Tibial artery (tissue), 4 donors: ENCODE data around the gene YIPF1.
"Not testable (repeated sequence)": the region's sequence is repeated elsewhere in the genome, so short reads cannot be mapped to it uniquely, and the experiment has no call there.

Experiments used
- DNase-seq, 2 donors: peaks; one replicate each; pipeline ENCODE4 v3.0.0-alpha.2; 2019
- H3K27ac ChIP-seq, 2 donors: fragments of 200-600 bp; sonication (generic) in 1 of 2; 1 replicate in 1 of 2; 2 replicates in 1 of 2; pipeline ENCODE4 v1.5.1; 2018 to 2019; ENCODE audit warnings: mild to moderate bottlenecking in 1 of 2
- H3K27me3 ChIP-seq, 2 donors: fragments of 200-600 bp; sonication (generic) in 1 of 2; one replicate each; pipeline versions ENCODE4 v1.5.1 to v1.6.0; 2016 to 2019
- H3K36me3 ChIP-seq, 3 donors: fragments of 200-600 bp; sonication (generic) in 2 of 3; one replicate each; pipeline ENCODE4 v1.5.1; 2016 to 2019; ENCODE audit warnings: mild to moderate bottlenecking in 2 of 3
- H3K4me1 ChIP-seq, 4 donors: fragments of 200-600 bp; sonication (generic) in 2 of 4; 1 replicate in 3 of 4; 2 replicates in 1 of 4; pipeline ENCODE4 v1.5.1; 2016 to 2019
- H3K4me3 ChIP-seq, 2 donors: fragments of 200-600 bp; sonication (generic) in 1 of 2; 1 replicate in 1 of 2; 2 replicates in 1 of 2; pipeline ENCODE4 v1.5.1; 2018 to 2019; ENCODE audit warnings: mild to moderate bottlenecking in 2 of 2
- H3K9me3 ChIP-seq, 3 donors: fragments of 200-600 bp; sonication (generic) in 1 of 3; one replicate each; pipeline ENCODE4 v1.5.1; 2016 to 2019
- intact Hi-C: fragments of 100-400 bp; cut with DNase I; formaldehyde crosslinking; loops from one replicate; pipeline ENCODE4 v1.15.0; 2023; ENCODE audit warnings: low total_unique reads
- TF ChIP-seq, protein P1 (sequence below), 2 experiments: fragments of 200-600 bp in 1 of 2; fragments of 450-650 bp in 1 of 2; IDR thresholded peaks; one replicate each; pipeline ENCODE4 v1.5.1; 2017 to 2019; ENCODE audit warnings: antibody characterized with exemption in 2 of 2, mild to moderate bottlenecking in 1 of 2, moderate library complexity in 1 of 2

YIPF1 gene

DNA sequence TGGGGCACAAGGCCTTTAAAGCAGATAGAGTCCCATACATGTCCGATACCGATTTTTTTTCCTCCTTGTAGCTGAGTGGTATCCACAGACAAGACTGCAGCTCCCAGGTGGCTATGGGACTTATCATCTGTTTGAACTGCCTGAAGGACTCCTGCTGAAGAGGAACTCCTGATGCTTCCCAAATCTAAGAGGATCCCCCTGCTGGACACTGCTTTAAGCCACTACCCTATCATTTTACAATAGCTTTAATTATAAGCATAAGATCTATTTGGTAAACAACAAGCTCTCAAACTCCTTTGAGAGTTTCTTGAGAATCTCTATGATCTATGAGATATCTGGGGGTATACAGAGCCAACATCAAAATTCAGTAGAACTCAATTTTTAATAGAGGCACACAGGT lies 63.2 kb downstream of the YIPF1 start:
- H3K9me3 ChIP-seq: no peaks in the 10 kb centered on the region
- peaks cover 11 to 66% (median 30%) of the 10 kb centered on the region in 3 donors for H3K36me3 ChIP-seq
- H3K27ac ChIP-seq: no peak overlapping the region
- intact Hi-C loops: no loop called here
- TF ChIP-seq, protein P1, sequence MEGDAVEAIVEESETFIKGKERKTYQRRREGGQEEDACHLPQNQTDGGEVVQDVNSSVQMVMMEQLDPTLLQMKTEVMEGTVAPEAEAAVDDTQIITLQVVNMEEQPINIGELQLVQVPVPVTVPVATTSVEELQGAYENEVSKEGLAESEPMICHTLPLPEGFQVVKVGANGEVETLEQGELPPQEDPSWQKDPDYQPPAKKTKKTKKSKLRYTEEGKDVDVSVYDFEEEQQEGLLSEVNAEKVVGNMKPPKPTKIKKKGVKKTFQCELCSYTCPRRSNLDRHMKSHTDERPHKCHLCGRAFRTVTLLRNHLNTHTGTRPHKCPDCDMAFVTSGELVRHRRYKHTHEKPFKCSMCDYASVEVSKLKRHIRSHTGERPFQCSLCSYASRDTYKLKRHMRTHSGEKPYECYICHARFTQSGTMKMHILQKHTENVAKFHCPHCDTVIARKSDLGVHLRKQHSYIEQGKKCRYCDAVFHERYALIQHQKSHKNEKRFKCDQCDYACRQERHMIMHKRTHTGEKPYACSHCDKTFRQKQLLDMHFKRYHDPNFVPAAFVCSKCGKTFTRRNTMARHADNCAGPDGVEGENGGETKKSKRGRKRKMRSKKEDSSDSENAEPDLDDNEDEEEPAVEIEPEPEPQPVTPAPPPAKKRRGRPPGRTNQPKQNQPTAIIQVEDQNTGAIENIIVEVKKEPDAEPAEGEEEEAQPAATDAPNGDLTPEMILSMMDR (IDR thresholded peaks at IDR 0.05): no peak
- no peak overlapping the region for H3K4me3 ChIP-seq
- DNase-seq: no peak
- no peaks in the 10 kb centered on the region for H3K27me3 ChIP-seq
- no peaks in the 10 kb centered on the region for H3K4me1 ChIP-seq

- no peak overlapping the region for H3K4me3 ChIP-seq
- DNase-seq: no peak
- no peaks in the 10 kb centered on the region for H3K4me1 ChIP-seq
- intact Hi-C loops: no loop called here
- no peak overlapping the region for H3K27ac ChIP-seq
- no peaks in the 10 kb centered on the region for H3K9me3 ChIP-seq
- TF ChIP-seq, protein P1 (IDR thresholded peaks at IDR 0.05): no peak
- no peaks in the 10 kb centered on the region for H3K27me3 ChIP-seq
- peaks cover 11 to 59% (median 30%) of the 10 kb centered on the region in 3 donors for H3K36me3 ChIP-seq
Observed at GRCh38 chr1:53825306-53825705, 64.3 kb downstream of the YIPF1 start.

DNA sequence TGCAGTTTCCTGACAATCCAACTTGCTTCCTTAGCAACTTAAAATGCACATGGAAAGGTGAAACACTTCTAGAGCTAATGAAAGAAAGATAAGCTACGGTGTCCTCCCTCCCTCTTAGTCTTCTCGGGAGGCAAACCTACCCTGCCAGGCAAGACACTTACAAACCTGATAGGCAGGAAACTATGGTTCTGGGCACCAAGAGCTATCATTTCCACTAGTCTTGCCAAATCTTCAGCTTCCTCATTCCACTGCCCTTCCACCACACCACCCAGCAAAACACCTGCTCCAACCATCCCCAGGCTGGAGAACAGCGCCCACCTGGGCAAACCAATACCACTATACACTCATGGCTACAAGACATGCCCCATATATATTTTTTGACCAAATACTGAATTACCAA lies 66.7 kb downstream of the YIPF1 start:
- intact Hi-C loops: no loop called here
- no peaks in the 10 kb centered on the region for H3K9me3 ChIP-seq
- H3K36me3 ChIP-seq: peaks cover 21 to 55% (median 32%) of the 10 kb centered on the region in 3 donors
- H3K27ac ChIP-seq: no peak overlapping the region
- TF ChIP-seq, protein P1 (IDR thresholded peaks at IDR 0.05): no peak
- no peak for DNase-seq
- no peak overlapping the region for H3K4me3 ChIP-seq
- no peaks in the 10 kb centered on the region for H3K4me1 ChIP-seq
- H3K27me3 ChIP-seq: no peaks in the 10 kb centered on the region

GRCh38 chr1:53821380-53821779 lies 68.2 kb downstream of the YIPF1 start:
- no peak for DNase-seq
- Histone ChIP-seq H3K27me3 (no peaks in the 10 kb centered on the region), H3K27ac (no peak overlapping the region), H3K4me3 (no peak overlapping the region), H3K9me3 (no peaks in the 10 kb centered on the region), H3K4me1 (no peaks in the 10 kb centered on the region), H3K36me3 (peaks cover 34 to 52% (median 34%) of the 10 kb centered on the region in 3 donors)
- TF ChIP-seq, protein P1 (IDR thresholded peaks at IDR 0.05): no peak
- intact Hi-C loops: no loop called here

DNA sequence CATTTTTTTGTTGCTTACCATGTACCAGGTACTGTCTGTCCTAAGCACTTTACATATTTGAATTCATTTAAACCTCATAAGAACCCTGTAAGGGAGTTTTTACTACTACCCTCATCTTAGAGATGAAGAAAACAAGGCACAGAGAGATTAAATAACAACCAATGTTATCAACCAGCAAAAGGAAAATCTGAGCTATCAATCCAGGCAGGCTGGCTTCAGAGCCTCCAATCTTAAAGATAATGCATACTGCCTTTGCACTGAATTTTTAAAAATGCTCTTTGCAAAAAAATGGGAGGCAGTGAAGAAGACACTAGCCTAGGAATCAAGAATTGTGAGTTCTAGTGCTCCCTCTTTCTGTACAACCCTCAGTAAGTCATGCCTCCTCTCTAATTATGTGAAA lies 70.2 kb downstream of the YIPF1 start:
- no peaks in the 10 kb centered on the region for H3K27me3 ChIP-seq
- H3K27ac ChIP-seq: no peak overlapping the region
- H3K9me3 ChIP-seq: no peaks in the 10 kb centered on the region
- H3K36me3 ChIP-seq: peaks cover 18 to 40% (median 31%) of the 10 kb centered on the region in 3 donors
- no peak overlapping the region for H3K4me3 ChIP-seq
- intact Hi-C loops: no loop called here
- TF ChIP-seq, protein P1 (IDR thresholded peaks at IDR 0.05): no peak
- no peaks in the 10 kb centered on the region for H3K4me1 ChIP-seq
- DNase-seq: no peak

DNA sequence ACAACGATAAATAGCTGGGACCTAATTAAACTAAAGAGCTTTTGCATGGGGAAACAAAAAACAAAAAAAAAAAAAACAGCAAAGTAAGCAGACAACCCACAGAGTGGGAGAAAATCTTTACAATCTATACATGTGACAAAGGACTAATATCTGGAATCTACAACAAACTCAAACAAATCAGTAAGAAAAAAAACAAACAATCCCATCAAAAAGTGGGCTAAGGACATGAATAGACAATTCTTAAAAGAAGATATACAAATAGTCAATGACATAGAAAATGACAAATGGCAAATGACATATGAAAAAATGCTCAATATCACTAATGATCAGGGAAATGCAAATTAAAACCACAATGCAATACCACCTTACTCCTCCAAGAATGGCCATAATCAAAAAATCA lies 73.0 kb downstream of the YIPF1 start:
- intact Hi-C loops: not testable (repeated sequence)

DNA sequence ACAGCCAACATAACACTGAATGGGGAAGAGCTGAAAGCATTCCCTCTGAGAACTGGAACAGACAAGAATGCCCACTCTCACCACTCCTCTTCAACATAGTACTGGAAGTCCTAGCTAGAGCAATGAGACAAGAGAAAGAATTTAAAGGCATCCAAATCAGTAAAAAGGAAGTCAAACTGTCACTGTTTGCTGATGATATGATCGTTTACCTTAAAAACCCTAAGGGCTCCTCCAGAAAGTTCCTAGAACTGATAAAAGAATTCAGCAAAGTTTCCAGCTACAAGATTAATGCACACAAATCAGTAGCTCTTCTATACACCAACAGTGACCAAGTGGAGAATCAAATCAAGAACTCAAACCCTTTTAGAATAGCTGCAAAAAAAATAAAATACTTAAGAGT lies 74.1 kb downstream of the YIPF1 start:
- H3K4me1 ChIP-seq, DNase-seq, H3K27me3 ChIP-seq, intact Hi-C loops, H3K9me3 ChIP-seq, H3K27ac ChIP-seq, H3K4me3 ChIP-seq: not testable (repeated sequence)
- H3K36me3 ChIP-seq: peaks cover 22 to 31% (median 28%) of the 10 kb centered on the region in 3 donors

More for the DNA sequence above, 73.0 kb downstream of the YIPF1 start:
- peaks cover 21 to 31% (median 22%) of the 10 kb centered on the region in 3 donors for H3K36me3 ChIP-seq
- not testable (repeated sequence) for H3K27ac ChIP-seq, H3K27me3 ChIP-seq, H3K4me3 ChIP-seq, H3K4me1 ChIP-seq, H3K9me3 ChIP-seq, DNase-seq
